Right lobe of liver (tissue), 4 donors: ENCODE results near the gene RPP25L.

Experiments
- CTCF ChIP-seq, 4 donors: fragments of 200-600 bp in 3 of 4; fragments of 450-650 bp in 1 of 4; IDR thresholded peaks; one replicate each; pipeline versions ENCODE4 v1.5.1 to v1.8.0; 2016 to 2022; ENCODE audit warnings: antibody characterized with exemption in 4 of 4, mild to moderate bottlenecking in 2 of 4
- POLR2A ChIP-seq: fragments of 450-650 bp; IDR thresholded peaks from one replicate; pipeline ENCODE4 v1.6.1; 2017; ENCODE audit warnings: antibody characterized with exemption, mild to moderate bottlenecking
- donor health status: DM: no; HTN: no; CAD: no.
- donor health status: DM: no; HTN: no; CAD: no.
- donor health status: DM: no; HTN: yes; CAD: no.

GRCh38 chr9:34563262-34563661, 48.6 kb downstream of the RPP25L start:
- no peak for TF ChIP-seq CTCF (IDR thresholded peaks at IDR 0.05)
- TF ChIP-seq POLR2A = no peak
